Measurements from ENCODE around the gene EMX1. TPM values are rescaled to one million over a fixed set of nuclear protein-coding genes. Genes with fewer than 3 reads are reported as not detected.

Gene EMX1
- total and polyA plus RNA-seq, 2 of the 13 experiments (the other 11 are each of a cell fraction or from before 2014, with no cell fraction given) = 0.62 to 4.9 TPM

GRCh38 chr2:72893594-72894319 is 23.6 kb upstream of the EMX1 start (continued):
- no peak for TF ChIP-seq ZSCAN22 (CRISPR knock-in tag; IDR thresholded peaks at IDR 0.05)
- TF ChIP-seq ISL2 (CRISPR knock-in tag; IDR thresholded peaks at IDR 0.05) = no peak
- TF ChIP-seq SIX4 (CRISPR knock-in tag; IDR thresholded peaks at IDR 0.05) = no peak
- 0 out of 2 replicates have a peak, but pooled peaks have one; percentile 34 for TF ChIP-seq UBTF (CRISPR knock-in tag; IDR thresholded peaks at IDR 0.05)
- 0 out of 2 replicates have a peak, but pooled peaks have one; percentile 2 for TF ChIP-seq NFE2L2 (IDR thresholded peaks at IDR 0.05; ENCODE audit: low read length)
- TF ChIP-seq ZNF138 (CRISPR knock-in tag; IDR thresholded peaks at IDR 0.05; ENCODE audit: low read depth) = no peak
- TF ChIP-seq PLRG1 (conservative IDR thresholded peaks at IDR 0.05) = no peak
- TF ChIP-seq ZNF740 (CRISPR knock-in tag; IDR thresholded peaks at IDR 0.05) = peak; percentile 84; the same call in 1 of the 2 replicates
- TF ChIP-seq MIER2 (CRISPR knock-in tag; IDR thresholded peaks at IDR 0.05) = no peak
- TF ChIP-seq KDM3A (CRISPR knock-in tag; IDR thresholded peaks at IDR 0.05; ENCODE audit: low read depth) = 0 out of 2 replicates have a peak, but pooled peaks have one; percentile 56
- no peak for TF ChIP-seq BCLAF1 (IDR thresholded peaks at IDR 0.05)
- peak; percentile 45; the same call in 1 of the 2 replicates for TF ChIP-seq MXD1 (CRISPR knock-in tag; IDR thresholded peaks at IDR 0.05)
- TF ChIP-seq ZNF354B (CRISPR knock-in tag; IDR thresholded peaks at IDR 0.05) = no peak
- TF ChIP-seq ELF1 (CRISPR knock-in tag; IDR thresholded peaks at IDR 0.05) = 0 out of 2 replicates have a peak, but pooled peaks have one; percentile 7
- TF ChIP-seq ZNF619 (CRISPR knock-in tag; IDR thresholded peaks at IDR 0.05) = 0 out of 2 replicates have a peak, but pooled peaks have one; percentile 55
- TF ChIP-seq AKAP8 (CRISPR knock-in tag; IDR thresholded peaks at IDR 0.05) = peak; percentile 53; the same call in 1 of the 2 replicates
- no peak for TF ChIP-seq KLF16 (CRISPR knock-in tag; IDR thresholded peaks at IDR 0.05)
- peak; percentile 20; the same call in 1 of the 2 replicates for TF ChIP-seq MYC (CRISPR knock-in tag; IDR thresholded peaks at IDR 0.05; ENCODE audit: borderline replicate concordance)
- no peak for TF ChIP-seq CENPBD1 (CRISPR knock-in tag; IDR thresholded peaks at IDR 0.05; ENCODE audit: borderline replicate concordance, low read depth)
- no peak for TF ChIP-seq HNRNPLL (IDR thresholded peaks at IDR 0.05; ENCODE audit: low read depth, low read length, poor library complexity, severe bottlenecking)
- no peak for TF ChIP-seq PREB (CRISPR knock-in tag; IDR thresholded peaks at IDR 0.05)
- TF ChIP-seq TBX3 (IDR thresholded peaks at IDR 0.05; ENCODE audit: borderline replicate concordance) = no peak
- no peak for TF ChIP-seq NFYB (CRISPR knock-in tag; IDR thresholded peaks at IDR 0.05)

Measured in HepG2 (cell line).